HepG2 (cell line): ENCODE data around the gene SLC22A4. TPM values are rescaled to one million over a fixed set of nuclear protein-coding genes. Genes with fewer than 3 reads are reported as not detected.

Experiments used
- ATF1 ChIP-seq: IDR thresholded peaks from 2 replicates; pipeline ENCODE4 v1.6.1; 2016; ENCODE audit warnings: mild to moderate bottlenecking, control low read depth
- CREB1 ChIP-seq, 2 experiments: fragments of 450-650 bp in 1 of 2; IDR thresholded peaks; 2 replicates each; pipeline ENCODE4 v1.6.1; 2016 to 2017; ENCODE audit warnings: control low read depth in 1 of 2, mild to moderate bottlenecking in 1 of 2, missing compliant biosample characterization in 1 of 2, missing genetic modification characterization in 1 of 2
- IKZF1 ChIP-seq: fragments of 450-650 bp; IDR thresholded peaks from 2 replicates; pipeline ENCODE4 v1.7.1; 2016
- KDM2A ChIP-seq: sonication (generic); formaldehyde crosslinking; IDR thresholded peaks from 2 replicates; pipeline ENCODE4 v1.4.0; 2020; ENCODE audit warnings: low read depth, missing genetic modification reagents, borderline replicate concordance
- NPAS2 ChIP-seq: sonication (generic); formaldehyde crosslinking; IDR thresholded peaks from 2 replicates; pipeline ENCODE4 v1.8.0; 2022; ENCODE audit warnings: mild to moderate bottlenecking, missing genetic modification reagents, borderline replicate concordance
- RAD21 ChIP-seq: fragments of 450-650 bp; formaldehyde crosslinking; IDR thresholded peaks from 2 replicates; pipeline ENCODE4 v1.5.0; 2020; ENCODE audit warnings: mild to moderate bottlenecking
- SMC3 ChIP-seq: IDR thresholded peaks from 2 replicates; pipeline ENCODE4 v1.6.1; 2011; ENCODE audit warnings: low read length, improper control_type of control experiment
- XRCC5 ChIP-seq: fragments of 200-400 bp; formaldehyde crosslinking; optimal IDR thresholded peaks from 2 replicates; pipeline ENCODE3; 2017; ENCODE audit warnings: mild to moderate bottlenecking, low read length
- ZNF101 ChIP-seq: sonication (generic); formaldehyde crosslinking; IDR thresholded peaks from 2 replicates; pipeline ENCODE4 v1.4.0; 2020; ENCODE audit warnings: mild to moderate bottlenecking, low read depth, missing genetic modification reagents, borderline replicate concordance
- ZNF292 ChIP-seq: sonication (generic); formaldehyde crosslinking; IDR thresholded peaks from 2 replicates; pipeline ENCODE4 v1.8.1; 2022; ENCODE audit warnings: mild to moderate bottlenecking, low read depth, missing genetic modification reagents, borderline replicate concordance
- polyA plus RNA-seq, 8 experiments: library from polyadenylated mRNA; depleted of rRNA in 3 of 8; stranded (reverse) in 7 of 8; unstranded in 1 of 8; fragments of >200 nt; fragmentation: Illumina TruSeq in 4 of 8; extraction: Trizol in 4 of 8; gene quantifications; 2 replicates each; pipeline versions ENCODE4 v1.2.1 to v1.2.3, GENCODE V29; 2011 to 2016; ENCODE audit warnings: low read depth in 4 of 8, missing spikeins in 1 of 8, mixed read lengths in 1 of 8; ENCODE audit not compliant: insufficient read depth in 1 of 8
- total RNA-seq, 5 experiments: library from RNA; depleted of rRNA; stranded (reverse); fragments of >200 nt; fragmentation: Illumina TruSeq; extraction: Trizol; gene quantifications; 2 replicates each; pipeline ENCODE4 v1.2.3, GENCODE V29; 2016; ENCODE audit warnings: low read depth in 1 of 5
- TF ChIP-seq, protein P1 (sequence below): sonication (generic); formaldehyde crosslinking; IDR thresholded peaks from 2 replicates; pipeline ENCODE4 v1.5.0; 2020; ENCODE audit warnings: mild to moderate bottlenecking, missing genetic modification reagents, moderate library complexity
- TF ChIP-seq, protein P2 (sequence below): sonication (generic); formaldehyde crosslinking; IDR thresholded peaks from 2 replicates; pipeline ENCODE4 v1.8.1; 2023; ENCODE audit warnings: missing genetic modification reagents, inconsistent platforms, borderline replicate concordance
- TF ChIP-seq, protein P3 (sequence below): sonication (generic); formaldehyde crosslinking; conservative IDR thresholded peaks from 2 replicates; pipeline ENCODE4 v1.4.0; 2020; ENCODE audit warnings: missing genetic modification reagents

The SLC22A4 gene
- total and polyA plus RNA-seq, 2 of the 13 experiments (the other 11 are each of a cell fraction or from before 2014, with no cell fraction given): 0.33 to 0.62 TPM

DNA sequence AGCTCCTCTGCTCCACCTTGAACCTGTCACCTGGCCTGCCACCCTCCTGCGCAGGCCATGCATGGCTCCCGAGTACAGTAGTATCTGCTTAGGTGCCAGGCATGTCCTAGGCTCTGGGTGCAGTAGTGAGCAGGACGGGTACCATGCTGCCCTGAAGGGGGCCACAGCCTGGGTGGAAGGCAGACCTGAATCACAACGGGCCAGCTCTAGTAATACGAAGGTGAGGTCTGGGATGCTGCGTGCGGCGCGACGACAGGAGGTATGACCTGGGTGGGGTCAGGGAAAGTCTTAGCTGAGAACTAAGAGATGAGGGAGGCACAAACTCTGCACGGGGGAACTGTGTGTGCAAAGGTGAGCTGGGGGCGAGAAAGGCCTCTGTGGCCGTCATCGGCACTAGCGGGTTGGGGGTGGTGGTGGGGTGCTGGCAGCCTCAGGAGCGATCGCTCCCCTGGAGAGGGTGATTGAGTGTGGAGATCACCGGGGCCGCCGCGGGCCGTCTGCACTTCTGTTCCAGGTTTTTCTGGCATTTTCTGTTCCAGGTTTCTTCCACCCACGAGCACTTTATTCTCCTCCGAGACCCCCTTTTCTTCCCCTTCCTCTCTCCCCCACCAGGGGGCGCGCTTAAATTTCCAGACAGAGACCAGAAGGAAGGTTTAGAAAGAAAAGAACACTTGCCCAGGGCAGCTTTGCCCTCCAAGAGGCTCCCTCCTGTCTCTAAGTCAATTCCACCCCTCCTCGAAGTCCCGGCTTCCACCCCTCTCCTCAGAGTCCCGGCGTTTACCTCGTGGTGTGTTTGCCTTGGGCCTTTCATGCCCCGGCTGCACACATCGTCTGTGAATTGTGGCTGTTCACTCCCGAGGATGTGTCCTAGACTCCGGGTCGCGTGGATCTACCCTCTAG is 21.6 kb upstream of the SLC22A4 start (continued):
- TF ChIP-seq RAD21 (CRISPR knock-in tag): peak; percentile 38; the same call in 1 of the 2 replicates
- TF ChIP-seq, protein P1, sequence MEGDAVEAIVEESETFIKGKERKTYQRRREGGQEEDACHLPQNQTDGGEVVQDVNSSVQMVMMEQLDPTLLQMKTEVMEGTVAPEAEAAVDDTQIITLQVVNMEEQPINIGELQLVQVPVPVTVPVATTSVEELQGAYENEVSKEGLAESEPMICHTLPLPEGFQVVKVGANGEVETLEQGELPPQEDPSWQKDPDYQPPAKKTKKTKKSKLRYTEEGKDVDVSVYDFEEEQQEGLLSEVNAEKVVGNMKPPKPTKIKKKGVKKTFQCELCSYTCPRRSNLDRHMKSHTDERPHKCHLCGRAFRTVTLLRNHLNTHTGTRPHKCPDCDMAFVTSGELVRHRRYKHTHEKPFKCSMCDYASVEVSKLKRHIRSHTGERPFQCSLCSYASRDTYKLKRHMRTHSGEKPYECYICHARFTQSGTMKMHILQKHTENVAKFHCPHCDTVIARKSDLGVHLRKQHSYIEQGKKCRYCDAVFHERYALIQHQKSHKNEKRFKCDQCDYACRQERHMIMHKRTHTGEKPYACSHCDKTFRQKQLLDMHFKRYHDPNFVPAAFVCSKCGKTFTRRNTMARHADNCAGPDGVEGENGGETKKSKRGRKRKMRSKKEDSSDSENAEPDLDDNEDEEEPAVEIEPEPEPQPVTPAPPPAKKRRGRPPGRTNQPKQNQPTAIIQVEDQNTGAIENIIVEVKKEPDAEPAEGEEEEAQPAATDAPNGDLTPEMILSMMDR (CRISPR knock-in tag): peak; percentile 70
- TF ChIP-seq, protein P2, sequence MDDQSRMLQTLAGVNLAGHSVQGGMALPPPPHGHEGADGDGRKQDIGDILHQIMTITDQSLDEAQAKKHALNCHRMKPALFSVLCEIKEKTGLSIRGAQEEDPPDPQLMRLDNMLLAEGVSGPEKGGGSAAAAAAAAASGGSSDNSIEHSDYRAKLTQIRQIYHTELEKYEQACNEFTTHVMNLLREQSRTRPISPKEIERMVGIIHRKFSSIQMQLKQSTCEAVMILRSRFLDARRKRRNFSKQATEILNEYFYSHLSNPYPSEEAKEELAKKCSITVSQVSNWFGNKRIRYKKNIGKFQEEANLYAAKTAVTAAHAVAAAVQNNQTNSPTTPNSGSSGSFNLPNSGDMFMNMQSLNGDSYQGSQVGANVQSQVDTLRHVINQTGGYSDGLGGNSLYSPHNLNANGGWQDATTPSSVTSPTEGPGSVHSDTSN (CRISPR knock-in tag): no peak
- TF ChIP-seq ZNF292 (CRISPR knock-in tag): no peak
- TF ChIP-seq, protein P3, sequence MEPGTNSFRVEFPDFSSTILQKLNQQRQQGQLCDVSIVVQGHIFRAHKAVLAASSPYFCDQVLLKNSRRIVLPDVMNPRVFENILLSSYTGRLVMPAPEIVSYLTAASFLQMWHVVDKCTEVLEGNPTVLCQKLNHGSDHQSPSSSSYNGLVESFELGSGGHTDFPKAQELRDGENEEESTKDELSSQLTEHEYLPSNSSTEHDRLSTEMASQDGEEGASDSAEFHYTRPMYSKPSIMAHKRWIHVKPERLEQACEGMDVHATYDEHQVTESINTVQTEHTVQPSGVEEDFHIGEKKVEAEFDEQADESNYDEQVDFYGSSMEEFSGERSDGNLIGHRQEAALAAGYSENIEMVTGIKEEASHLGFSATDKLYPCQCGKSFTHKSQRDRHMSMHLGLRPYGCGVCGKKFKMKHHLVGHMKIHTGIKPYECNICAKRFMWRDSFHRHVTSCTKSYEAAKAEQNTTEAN (CRISPR knock-in tag): no peak
- no peak for TF ChIP-seq ATF1
- no peak for TF ChIP-seq NPAS2 (CRISPR knock-in tag)
- TF ChIP-seq IKZF1: no peak
- TF ChIP-seq ZNF101 (CRISPR knock-in tag): no peak
- peak; percentile 76 for TF ChIP-seq SMC3
- no peak for TF ChIP-seq XRCC5
- TF ChIP-seq KDM2A (CRISPR knock-in tag): 0 out of 2 replicates have a peak, but pooled peaks have one; percentile 19
- TF ChIP-seq CREB1 (IDR thresholded peaks at IDR 0.05): no peak
- TF ChIP-seq CREB1 (CRISPR knock-in tag; IDR thresholded peaks at IDR 0.05): no peak
